ENCODE results near the gene RPA1. TPM values are rescaled to one million over a fixed set of nuclear protein-coding genes. Genes with fewer than 3 reads are reported as not detected.

Gene RPA1
- total RNA-seq, 2 experiments from 2014 or later = 159 to 168 TPM

GRCh38 chr17:1948517-1948825 lies 118.7 kb downstream of the RPA1 start:
- no peaks in the 10 kb centered on the region for H3K36me3 Mint-ChIP-seq
- H3K4me3 Mint-ChIP-seq = no peak overlapping the region
- no peak overlapping the region for H3K27ac Mint-ChIP-seq
- CTCF ChIA-PET = no interaction called here
- H3K27me3 Mint-ChIP-seq = no peaks in the 10 kb centered on the region
- intact Hi-C loops (cut with micrococcal nuclease) = no loop called here
- H3K9me3 Mint-ChIP-seq = no peaks in the 10 kb centered on the region
- no peak for DNase-seq
- POLR2A ChIA-PET = no interaction called here
- no peaks in the 10 kb centered on the region for H3K4me1 Mint-ChIP-seq (ENCODE audit: low read depth)

Other genes starting within 250 kb of the RPA1 start
- gene SLC43A2, start 201.2 kb upstream of the RPA1 start, total RNA-seq = 1 to 10 TPM; 2.0 to 2.2 TPM
- gene SCARF1, start 184.3 kb upstream of the RPA1 start, total RNA-seq = 1 to 10 TPM; 2.7 to 3.2 TPM
- gene RILP, start 180.1 kb upstream of the RPA1 start, total RNA-seq = 1 to 10 TPM; 5.8 to 6.2 TPM
- gene PRPF8, start 145.1 kb upstream of the RPA1 start, total RNA-seq = 100 to 1,000 TPM; 370 to 378 TPM
- under 1 TPM; 0.85 to 0.86 TPM for gene TLCD2, start 119.6 kb upstream of the RPA1 start, total RNA-seq
- gene WDR81, start 105.3 kb upstream of the RPA1 start, total RNA-seq = 1 to 10 TPM; 6.3 to 7.3 TPM
- gene SERPINF2, start 87.1 kb upstream of the RPA1 start, total RNA-seq = not detected
- under 1 TPM in 1 of 2 experiments, not detected in 1; 0.29 TPM for gene SERPINF1, start 67.9 kb upstream of the RPA1 start, total RNA-seq
- gene SMYD4, start 103 bp upstream of the RPA1 start, total RNA-seq = 10 to 100 TPM; 14.5 to 15.8 TPM
- gene RTN4RL1, start 195.3 kb downstream of the RPA1 start, total RNA-seq = under 1 TPM; 0.17 to 0.21 TPM
- 10 to 100 TPM; 29.4 to 31.1 TPM for gene DPH1, start 200.1 kb downstream of the RPA1 start, total RNA-seq
- gene OVCA2, start 212.0 kb downstream of the RPA1 start, total RNA-seq = 10 to 100 TPM; 31.7 to 34.8 TPM
- 10 to 100 TPM; 13.1 to 13.2 TPM for gene HIC1, start 225.1 kb downstream of the RPA1 start, total RNA-seq